HG03342 (cell line): ENCODE measurements around the gene APCDD1L.
"Not testable (repeated sequence)": the region's sequence is repeated elsewhere in the genome, so short reads cannot be mapped to it uniquely, and the experiment has no call there.

Experiments used
- ATAC-seq: cut with Tn5 transposase; IDR thresholded peaks from one replicate; pipeline ENCODE4 v1.9.1; 2021; ENCODE audit warnings: mild to moderate bottlenecking, moderate library complexity; ENCODE audit not compliant: unreplicated experiment

Gene APCDD1L

GRCh38 chr20:58518387-58518786 is 3.2 kb upstream of the APCDD1L start:
- no peak for ATAC-seq

DNA sequence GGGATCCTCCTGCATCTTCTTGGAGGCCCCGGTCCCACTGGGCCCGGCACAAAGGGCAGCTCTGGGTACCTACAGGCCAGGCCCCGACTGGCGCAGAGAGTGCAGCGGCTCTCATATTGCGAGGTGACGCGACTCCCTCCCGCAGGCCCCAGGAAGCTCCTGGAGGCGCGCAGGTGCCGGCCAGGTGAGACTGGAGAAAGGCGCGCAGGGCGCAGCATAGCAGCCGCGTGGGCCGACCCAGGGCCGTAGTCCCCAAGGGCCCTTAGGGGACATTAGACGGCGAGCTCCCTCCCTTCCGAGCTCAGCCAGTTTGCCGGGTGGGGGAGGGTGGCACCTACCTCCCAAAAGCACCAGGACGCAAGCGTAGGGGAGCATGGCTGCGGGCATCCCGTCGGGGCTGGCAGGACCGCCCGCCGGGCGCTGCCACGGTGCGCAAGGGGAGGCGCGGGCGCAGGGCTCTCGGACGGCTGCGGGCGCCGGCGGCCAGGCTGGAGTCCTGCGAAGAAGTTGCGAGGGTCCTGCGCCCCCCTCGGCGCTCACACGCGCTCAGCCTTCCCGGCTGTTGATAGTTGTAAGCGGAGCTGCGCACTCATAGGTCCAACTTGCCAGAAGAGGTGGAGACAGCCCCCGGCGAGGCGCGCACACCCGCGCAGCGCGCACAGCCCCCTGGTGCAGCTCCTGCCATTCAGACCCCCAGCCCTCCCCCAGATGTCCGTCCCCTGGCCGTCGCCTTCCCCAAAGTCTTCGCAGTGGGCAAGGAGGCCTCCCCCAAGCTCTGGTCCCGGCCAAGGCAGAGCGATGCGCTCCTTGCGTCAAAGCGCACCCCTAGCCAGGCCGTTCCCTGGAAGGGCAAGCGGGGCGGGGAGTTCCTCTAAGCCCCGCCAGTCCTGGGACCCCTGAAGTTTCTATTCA is 622 bp downstream of the APCDD1L start:
- ATAC-seq: no peak

GRCh38 chr20:58513580-58514285 is 1.5 kb downstream of the APCDD1L start:
- no peak for ATAC-seq

GRCh38 chr20:58512808-58513552 is 2.2 kb downstream of the APCDD1L start:
- ATAC-seq: no peak

GRCh38 chr20:58511861-58512260 is 3.3 kb downstream of the APCDD1L start:
- no peak for ATAC-seq

GRCh38 chr20:58511364-58511763 is 3.8 kb downstream of the APCDD1L start:
- ATAC-seq: no peak

DNA sequence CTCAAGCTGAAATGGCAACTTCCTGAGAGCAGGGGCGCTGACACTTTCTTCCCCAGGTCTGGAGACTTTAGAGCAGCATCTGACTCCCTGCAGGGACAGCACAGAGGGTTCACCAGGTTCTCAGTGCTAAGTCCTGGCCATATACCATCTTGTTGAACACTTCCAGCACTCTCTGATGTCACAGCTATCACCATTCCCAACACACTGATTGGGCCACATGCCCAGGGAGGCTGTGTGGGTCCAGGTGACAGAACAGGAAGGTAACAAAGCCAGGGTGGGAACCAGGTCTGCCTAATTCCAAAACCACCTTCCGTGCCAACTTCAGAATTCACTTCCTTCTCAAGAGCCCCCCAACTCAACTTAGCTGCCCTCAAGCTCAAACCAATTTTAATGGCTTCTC is 4.3 kb downstream of the APCDD1L start:
- ATAC-seq: no peak

GRCh38 chr20:58508762-58509395 is 6.3 kb downstream of the APCDD1L start:
- no peak for ATAC-seq

GRCh38 chr20:58506999-58507398 is 8.2 kb downstream of the APCDD1L start:
- not testable (repeated sequence) for ATAC-seq

- ATAC-seq: no peak
These were observed 10.6 kb downstream of the APCDD1L start for GRCh38 chr20:58504566-58504965.

DNA sequence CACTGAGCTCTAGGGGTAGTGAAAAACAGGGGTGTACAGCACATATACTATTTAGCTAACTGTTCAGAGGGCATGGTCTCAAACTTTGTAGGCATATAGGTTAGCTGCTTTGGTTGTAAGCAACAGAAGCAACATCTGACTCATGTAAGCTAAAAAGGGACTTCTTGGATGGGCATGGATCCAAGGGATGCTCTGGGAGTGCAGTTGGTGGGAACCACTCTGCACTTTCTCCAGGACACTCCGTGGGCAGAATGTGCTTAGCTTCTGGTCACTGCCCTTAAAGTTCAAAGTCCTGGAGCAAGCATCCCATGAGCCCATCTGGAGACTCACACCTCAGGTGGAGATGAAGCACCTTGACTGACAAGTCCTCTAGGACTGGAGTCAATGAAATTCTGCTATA is 11.5 kb downstream of the APCDD1L start:
- no peak for ATAC-seq

DNA sequence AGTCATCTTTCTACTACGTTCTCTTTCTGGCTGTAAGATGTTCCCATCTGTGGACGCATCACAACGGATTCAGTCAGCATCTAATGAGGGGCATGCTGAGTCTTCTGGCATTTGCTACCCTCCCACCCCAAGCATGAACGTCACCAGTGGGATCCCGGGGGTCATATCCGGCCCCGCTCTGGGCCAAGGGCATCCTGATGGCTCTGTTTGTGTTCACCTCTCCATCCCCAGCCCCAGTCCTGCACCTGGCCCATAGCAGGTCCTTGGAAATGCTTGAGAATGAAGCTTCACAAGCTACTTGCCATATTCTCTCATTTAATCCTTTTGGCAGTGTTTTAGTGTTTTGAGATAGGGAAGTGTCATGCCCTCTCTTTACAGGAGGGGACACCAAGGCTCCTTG is 14.9 kb downstream of the APCDD1L start:
- no peak for ATAC-seq

- no peak for ATAC-seq
These were observed 16.6 kb downstream of the APCDD1L start for GRCh38 chr20:58498470-58499068.

- no peak for ATAC-seq
These were observed 17.3 kb downstream of the APCDD1L start for GRCh38 chr20:58497724-58498469.

- ATAC-seq: no peak
These were observed 18.0 kb downstream of the APCDD1L start for GRCh38 chr20:58497076-58497641.

GRCh38 chr20:58496429-58496769 is 18.8 kb downstream of the APCDD1L start:
- ATAC-seq: no peak

DNA sequence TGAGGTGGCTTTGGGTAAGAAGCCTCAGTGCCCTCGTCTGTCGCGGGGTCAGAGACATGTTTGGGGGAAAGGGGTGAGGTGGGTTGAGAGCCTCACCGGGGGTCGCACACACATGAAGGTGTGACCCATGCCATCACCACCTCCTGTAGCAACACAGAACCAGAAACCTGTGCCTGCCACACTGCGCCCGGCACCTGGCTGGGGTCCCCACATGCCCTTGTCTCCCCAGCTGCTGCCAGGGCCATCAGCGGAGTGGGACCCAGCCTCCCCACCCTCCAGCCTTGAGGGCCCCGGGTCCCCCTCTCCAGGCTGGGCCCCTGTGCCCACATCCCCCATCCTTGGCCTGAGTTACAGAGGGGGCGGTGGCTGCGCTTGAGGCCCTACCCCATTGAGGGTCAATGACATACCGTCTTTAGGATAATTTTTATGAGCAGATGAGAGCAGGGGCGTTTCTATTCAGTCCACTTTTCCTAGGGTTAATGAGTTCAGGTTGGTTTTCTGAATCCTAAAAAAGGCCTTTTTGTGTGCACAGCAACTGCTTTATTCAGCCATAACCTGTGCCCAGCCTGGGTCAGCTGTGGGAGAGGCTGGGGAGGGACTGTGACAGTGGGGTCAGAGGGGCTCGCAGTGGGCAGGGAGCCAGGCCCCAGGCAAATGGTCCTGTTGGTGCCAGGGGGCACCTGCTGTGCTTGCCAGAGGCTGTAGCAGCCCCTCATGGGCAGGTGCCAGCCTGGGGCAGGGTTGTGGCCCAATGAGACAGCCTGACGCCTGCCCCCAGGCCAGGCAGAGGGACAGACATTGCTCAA is 19.4 kb downstream of the APCDD1L start:
- ATAC-seq: no peak

DNA sequence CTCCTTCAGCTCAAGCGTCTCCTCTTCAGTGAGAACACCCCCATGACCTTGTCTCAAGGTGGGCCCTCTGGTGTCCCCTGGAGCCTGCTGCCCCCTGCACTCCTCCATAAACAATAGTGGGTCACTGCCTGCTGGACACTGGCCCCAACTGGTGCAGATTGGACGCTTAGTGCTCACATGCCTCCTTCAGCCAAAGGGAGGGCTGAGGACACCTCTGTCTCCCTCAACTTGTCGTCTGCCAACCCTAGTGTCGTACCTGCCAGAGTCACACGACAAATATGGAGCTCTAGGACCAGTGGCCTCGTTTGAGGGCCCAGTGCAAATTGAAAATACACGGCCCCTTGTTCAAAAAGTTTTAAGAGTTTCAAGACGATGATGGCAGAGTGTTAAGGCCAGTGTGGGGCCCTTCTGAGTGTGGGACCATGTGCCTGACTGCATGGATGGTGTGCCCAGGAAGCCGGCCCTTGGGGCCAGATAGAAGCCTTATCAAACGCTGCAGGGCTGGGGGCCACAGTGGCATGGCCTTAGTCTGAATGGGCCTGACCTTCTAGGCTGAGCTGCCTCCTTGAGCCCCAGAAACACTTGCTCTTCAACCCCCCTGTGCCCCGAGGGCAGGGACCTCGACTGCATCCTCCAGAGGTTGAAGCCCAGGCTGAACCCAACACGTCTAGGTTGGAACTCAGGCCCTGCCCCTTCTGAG is 20.1 kb downstream of the APCDD1L start:
- no peak for ATAC-seq
